Uterus (tissue), 4 donors: ENCODE measurements around the gene CDAN1. TPM values are rescaled to one million over a fixed set of nuclear protein-coding genes. Genes with fewer than 3 reads are reported as not detected.
A peak's percentile ranks its signal among the peaks of the same experiment; 100 is the strongest.

Source experiments
- DNase-seq, 2 donors: peaks; one replicate each; pipeline ENCODE4 v3.0.0-alpha.2; 2019 to 2020
- H3K27ac ChIP-seq, 2 donors: fragments of 200-600 bp; sonication (generic); 1 replicate in 1 of 2; 2 replicates in 1 of 2; pipeline ENCODE4 v1.5.1; 2016 to 2018
- H3K27me3 ChIP-seq, 2 donors: fragments of 200-600 bp; sonication (generic); one replicate each; pipeline ENCODE4 v1.5.1; 2018 to 2019; ENCODE audit warnings: control low read depth in 1 of 2
- H3K36me3 ChIP-seq, 2 donors: fragments of 200-600 bp; sonication (generic); one replicate each; pipeline ENCODE4 v1.5.1; 2019; ENCODE audit warnings: control low read depth in 1 of 2
- H3K4me1 ChIP-seq, 2 donors: fragments of 200-600 bp; sonication (generic); one replicate each; pipeline ENCODE4 v1.5.1; 2018 to 2019; ENCODE audit warnings: control low read depth in 1 of 2
- H3K4me3 ChIP-seq, 2 donors: fragments of 200-600 bp; sonication (generic); 1 replicate in 1 of 2; 2 replicates in 1 of 2; pipeline ENCODE4 v1.5.1; 2018 to 2019; ENCODE audit warnings: mild to moderate bottlenecking in 1 of 2
- H3K9me3 ChIP-seq, 2 donors: fragments of 200-600 bp; sonication (generic); one replicate each; pipeline ENCODE4 v1.5.1; 2019; ENCODE audit warnings: control low read depth in 1 of 2
- POLR2A ChIP-seq, 2 donors: fragments of 450-650 bp; IDR thresholded peaks; one replicate each; pipeline ENCODE4 v1.6.1; 2016; ENCODE audit warnings: antibody characterized with exemption in 2 of 2, mild to moderate bottlenecking in 1 of 2, moderate library complexity in 1 of 2
- intact Hi-C: fragments of 100-400 bp; cut with DNase I; formaldehyde crosslinking; loops from one replicate; pipeline ENCODE4 v1.15.1; 2023; ENCODE audit warnings: low total_unique reads
- total RNA-seq, 4 donors: library from RNA; depleted of rRNA in 3 of 4; stranded (reverse); fragments of >200 nt in 3 of 4; gene quantifications; one replicate each; pipeline versions ENCODE4 v1.1.0 to v1.2.4, GENCODE V29; 2014 to 2023
- TF ChIP-seq, protein P1 (sequence below), 4 experiments: fragments of 200-600 bp in 2 of 4; fragments of 450-650 bp in 2 of 4; sonication (generic) in 2 of 4; IDR thresholded peaks; one replicate each; pipeline ENCODE4 v1.5.1; 2016 to 2019; ENCODE audit warnings: antibody characterized with exemption in 4 of 4, mild to moderate bottlenecking in 2 of 4, moderate library complexity in 1 of 4
- donor health status: DM: yes; HTN: yes; CAD: no.

CDAN1 gene
- total RNA-seq, 4 donors from 2014 or later = 11.3 to 31.2 (median 19.5) TPM

DNA sequence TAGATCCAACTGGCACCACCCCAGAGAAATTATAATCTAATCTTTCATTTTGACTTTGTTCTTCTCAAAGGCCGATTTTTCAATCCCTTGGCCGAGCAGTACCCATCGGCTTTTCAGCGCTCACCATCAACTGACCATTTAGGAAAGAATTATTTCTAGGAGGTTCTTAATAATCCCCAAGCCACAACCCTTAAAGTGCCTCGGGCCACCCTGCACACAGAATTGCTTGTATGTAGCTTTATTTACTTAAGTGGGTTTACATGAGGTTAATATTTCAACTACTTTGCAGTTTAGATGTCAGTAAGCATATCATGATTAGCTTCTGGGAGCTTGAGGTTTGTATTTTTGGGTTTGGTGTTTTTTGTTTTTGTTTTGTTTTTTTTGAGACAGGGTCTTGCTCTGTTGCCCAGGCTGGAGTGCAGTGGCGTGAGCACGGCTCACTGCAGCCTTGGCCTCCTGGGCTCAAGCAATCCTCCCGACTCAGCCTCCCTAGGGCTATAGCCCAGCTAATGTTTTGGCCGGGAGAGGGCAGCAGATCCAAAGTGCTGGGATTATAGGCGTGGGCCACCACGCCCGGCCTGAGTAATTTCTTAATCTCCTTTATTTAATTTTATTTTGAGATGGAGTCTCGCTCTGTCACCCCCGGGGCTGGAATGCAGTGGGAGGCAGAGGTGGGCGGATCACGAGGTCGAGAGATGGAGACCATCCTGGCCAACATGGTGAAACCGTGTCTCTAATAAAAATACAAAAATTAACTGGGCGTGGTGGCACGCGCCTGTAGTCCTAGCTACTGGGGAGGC lies 801 bp upstream of the CDAN1 start:
- H3K27ac ChIP-seq = peak overlapping the region; percentile 91 to 95
- intact Hi-C loops = loop anchor here (10.0 kb wide), 1 partner anchor 187 kb away; the partner anchor contains the start of gene TTBK2
- no peak for DNase-seq

DNA sequence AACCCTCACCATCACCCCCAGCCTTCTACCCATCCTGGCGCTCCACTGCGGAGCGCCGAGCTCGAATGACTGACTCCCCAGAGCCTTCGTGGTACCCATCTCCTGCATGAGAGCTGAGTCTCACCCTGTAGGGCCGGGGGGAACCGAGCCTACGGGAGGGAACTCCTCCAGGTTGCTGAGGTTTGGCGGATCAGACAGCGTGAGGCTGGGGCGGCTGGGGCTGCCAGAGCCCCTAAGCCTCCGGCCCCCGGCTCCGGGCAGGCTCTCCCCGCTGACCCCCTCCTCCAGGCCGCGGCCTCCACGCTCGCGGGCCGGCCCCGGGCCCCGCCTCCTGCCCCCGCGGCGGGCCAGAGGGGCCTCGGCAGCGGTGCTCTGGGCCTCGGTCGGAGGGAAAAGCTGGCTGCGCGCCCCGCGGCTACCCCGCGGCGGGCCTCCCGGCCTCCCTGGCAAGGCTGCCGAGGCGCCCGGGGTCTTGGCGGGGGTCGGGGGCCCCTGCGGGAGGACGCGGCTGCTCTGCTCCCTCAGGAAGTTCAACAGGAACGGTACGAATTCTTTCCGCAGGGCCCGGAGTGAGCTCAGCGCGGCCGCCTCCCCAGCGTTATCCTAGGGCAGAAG lies 643 bp downstream of the CDAN1 start:
- TF ChIP-seq, protein P1, sequence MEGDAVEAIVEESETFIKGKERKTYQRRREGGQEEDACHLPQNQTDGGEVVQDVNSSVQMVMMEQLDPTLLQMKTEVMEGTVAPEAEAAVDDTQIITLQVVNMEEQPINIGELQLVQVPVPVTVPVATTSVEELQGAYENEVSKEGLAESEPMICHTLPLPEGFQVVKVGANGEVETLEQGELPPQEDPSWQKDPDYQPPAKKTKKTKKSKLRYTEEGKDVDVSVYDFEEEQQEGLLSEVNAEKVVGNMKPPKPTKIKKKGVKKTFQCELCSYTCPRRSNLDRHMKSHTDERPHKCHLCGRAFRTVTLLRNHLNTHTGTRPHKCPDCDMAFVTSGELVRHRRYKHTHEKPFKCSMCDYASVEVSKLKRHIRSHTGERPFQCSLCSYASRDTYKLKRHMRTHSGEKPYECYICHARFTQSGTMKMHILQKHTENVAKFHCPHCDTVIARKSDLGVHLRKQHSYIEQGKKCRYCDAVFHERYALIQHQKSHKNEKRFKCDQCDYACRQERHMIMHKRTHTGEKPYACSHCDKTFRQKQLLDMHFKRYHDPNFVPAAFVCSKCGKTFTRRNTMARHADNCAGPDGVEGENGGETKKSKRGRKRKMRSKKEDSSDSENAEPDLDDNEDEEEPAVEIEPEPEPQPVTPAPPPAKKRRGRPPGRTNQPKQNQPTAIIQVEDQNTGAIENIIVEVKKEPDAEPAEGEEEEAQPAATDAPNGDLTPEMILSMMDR (IDR thresholded peaks at IDR 0.05) = no peak
- no peak for TF ChIP-seq POLR2A (IDR thresholded peaks at IDR 0.05)
- Histone ChIP-seq H3K27me3 (no peaks in the 10 kb centered on the region), H3K27ac (peak overlapping the region; percentile 91 to 95), H3K36me3 (no peaks in the 10 kb centered on the region), H3K9me3 (no peaks in the 10 kb centered on the region), H3K4me3 (peak overlapping the region; percentile 37 to 65), H3K4me1 (peaks cover 0 to 4% of the 10 kb centered on the region in 2 donors)
- DNase-seq = peak in 1 of 2 donors; percentile 47
- intact Hi-C loops = loop anchor here (10.0 kb wide), 1 partner anchor 189 kb away; the partner anchor contains the start of gene TTBK2

More for the DNA sequence above, 801 bp upstream of the CDAN1 start:
- no peaks in the 10 kb centered on the region for H3K27me3 ChIP-seq
- TF ChIP-seq, protein P1 (IDR thresholded peaks at IDR 0.05) = no peak
- TF ChIP-seq POLR2A (IDR thresholded peaks at IDR 0.05) = no peak
- H3K4me3 ChIP-seq = peak overlapping the region; percentile 37 to 65
- no peaks in the 10 kb centered on the region for H3K9me3 ChIP-seq
- peaks cover 0 to 4% of the 10 kb centered on the region in 2 donors for H3K4me1 ChIP-seq
- H3K36me3 ChIP-seq = no peaks in the 10 kb centered on the region

DNA sequence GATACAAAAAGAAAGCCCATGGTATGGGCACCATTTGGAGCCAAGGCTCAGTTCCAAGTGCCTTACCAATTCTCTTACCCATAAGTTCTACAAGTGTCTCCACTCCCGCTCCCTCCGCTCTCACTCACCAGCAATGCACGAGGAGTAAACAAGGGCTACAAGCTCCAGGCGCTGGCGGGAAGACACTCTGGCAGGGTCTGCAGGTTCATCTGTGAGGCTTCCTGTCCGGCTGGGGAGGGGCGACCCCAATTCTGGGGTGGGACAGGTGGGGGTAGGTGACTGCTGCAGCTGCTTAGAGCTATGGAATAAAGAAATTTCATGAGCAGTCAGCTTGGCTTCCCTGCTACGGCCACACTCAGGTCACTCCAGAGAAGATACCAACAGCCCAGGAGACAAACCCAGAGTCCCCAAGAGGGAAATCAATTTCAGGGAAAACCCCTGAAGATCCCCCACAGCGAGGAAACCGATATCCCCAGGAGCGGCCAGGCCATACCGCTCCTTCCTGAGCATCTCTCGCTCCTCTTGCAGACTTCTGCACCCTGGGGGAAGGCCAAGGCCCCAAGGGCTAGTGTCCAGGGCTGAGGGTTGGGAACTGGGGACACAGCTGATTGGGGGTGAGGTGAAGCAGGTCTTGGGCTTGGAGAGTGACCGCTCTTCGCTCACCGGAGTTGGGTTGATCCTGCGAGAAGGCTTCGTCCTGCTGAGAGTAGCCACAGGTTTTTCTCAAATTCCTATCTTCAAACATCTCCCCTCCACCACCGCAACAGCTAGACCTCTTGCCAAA lies 1.4 kb downstream of the CDAN1 start:
- Histone ChIP-seq H3K27ac (peak overlapping the region; percentile 91 to 95), H3K27me3 (no peaks in the 10 kb centered on the region), H3K4me1 (peaks cover 0 to 4% of the 10 kb centered on the region in 2 donors), H3K9me3 (no peaks in the 10 kb centered on the region), H3K36me3 (no peaks in the 10 kb centered on the region), H3K4me3 (peak overlapping the region; percentile 37 to 65)
- TF ChIP-seq POLR2A (IDR thresholded peaks at IDR 0.05) = no peak
- TF ChIP-seq, protein P1 (IDR thresholded peaks at IDR 0.05) = no peak
- DNase-seq = no peak
- intact Hi-C loops = loop anchor here (10.0 kb wide), 1 partner anchor 189 kb away; the partner anchor contains the start of gene TTBK2

DNA sequence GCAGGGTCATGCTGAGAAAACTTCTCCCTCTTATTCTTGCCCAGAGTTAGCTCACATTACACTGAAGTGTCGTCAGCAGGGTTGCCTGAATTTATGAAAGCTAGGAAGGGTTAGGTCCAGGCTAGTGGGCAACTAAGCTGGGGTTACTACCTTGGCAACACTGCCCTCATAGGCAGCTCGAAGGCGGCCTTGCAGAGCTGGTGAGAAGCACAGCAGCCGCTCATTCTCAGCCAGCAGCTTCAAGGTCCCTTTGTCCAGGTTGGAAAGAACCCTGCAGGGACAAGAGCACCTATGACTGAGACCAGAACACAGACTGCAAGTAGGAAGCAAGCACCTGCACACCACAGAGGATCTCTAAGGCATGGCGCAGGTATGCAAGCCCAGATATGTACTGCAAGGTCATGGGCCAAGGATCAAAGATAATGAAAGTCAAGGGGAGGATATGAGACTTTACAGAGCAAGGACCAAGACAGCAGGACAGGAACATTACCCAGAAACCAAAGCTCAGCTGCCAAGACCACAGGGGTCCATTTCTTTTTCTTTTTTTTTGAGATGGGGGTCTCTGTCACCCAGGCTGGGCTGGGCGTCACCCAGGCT lies 2.8 kb downstream of the CDAN1 start:
- TF ChIP-seq POLR2A (IDR thresholded peaks at IDR 0.05) = no peak
- TF ChIP-seq, protein P1 (IDR thresholded peaks at IDR 0.05) = no peak
- DNase-seq = no peak
- intact Hi-C loops = loop anchor here (10.0 kb wide), 1 partner anchor 191 kb away; the partner anchor contains the start of gene TTBK2
- Histone ChIP-seq H3K27me3 (no peaks in the 10 kb centered on the region), H3K9me3 (no peaks in the 10 kb centered on the region), H3K36me3 (no peaks in the 10 kb centered on the region), H3K4me1 (peaks cover 0 to 4% of the 10 kb centered on the region in 2 donors), H3K4me3 (no peak overlapping the region), H3K27ac (no peak overlapping the region)
